ENCODE data around the gene ATRNL1.

DNA sequence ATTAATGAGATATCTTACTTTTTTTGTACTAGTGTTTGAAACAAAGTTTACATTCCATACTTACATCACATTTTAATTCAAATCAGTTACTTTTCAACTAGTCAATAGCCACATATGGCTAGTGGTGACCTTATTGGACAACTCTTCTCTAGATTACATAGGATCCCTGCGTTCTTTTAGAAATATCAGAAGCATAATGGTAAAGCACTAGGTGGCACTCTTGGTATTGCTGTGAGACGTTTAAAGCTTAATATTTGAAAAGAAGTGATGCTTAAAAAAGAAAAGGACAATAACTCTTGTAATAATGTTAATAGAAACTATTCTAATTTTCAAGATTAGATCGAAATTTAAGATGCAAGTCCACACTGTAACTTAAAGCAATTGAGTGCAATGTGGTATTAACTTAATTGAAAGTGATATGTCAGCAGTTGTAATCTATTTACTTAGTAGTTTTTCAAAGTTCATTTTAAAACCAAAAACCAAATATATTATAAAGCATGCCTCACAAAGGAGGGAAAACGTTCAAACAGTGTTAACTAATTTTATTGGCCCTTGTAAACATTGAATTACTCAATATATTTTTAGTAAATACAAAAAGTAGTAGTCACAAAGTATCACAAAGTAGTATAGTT, 339.1 kb downstream of the ATRNL1 start:
- TF ChIP-seq SUZ12 (IDR thresholded peaks at IDR 0.05) = no peak
- TF ChIP-seq SP1 (IDR thresholded peaks at IDR 0.05) = no peak
- TF ChIP-seq BHLHE40 (IDR thresholded peaks at IDR 0.05; ENCODE audit: borderline replicate concordance) = no peak
- TF ChIP-seq FOXK2 (IDR thresholded peaks at IDR 0.05) = no peak
- TF ChIP-seq, protein P1, sequence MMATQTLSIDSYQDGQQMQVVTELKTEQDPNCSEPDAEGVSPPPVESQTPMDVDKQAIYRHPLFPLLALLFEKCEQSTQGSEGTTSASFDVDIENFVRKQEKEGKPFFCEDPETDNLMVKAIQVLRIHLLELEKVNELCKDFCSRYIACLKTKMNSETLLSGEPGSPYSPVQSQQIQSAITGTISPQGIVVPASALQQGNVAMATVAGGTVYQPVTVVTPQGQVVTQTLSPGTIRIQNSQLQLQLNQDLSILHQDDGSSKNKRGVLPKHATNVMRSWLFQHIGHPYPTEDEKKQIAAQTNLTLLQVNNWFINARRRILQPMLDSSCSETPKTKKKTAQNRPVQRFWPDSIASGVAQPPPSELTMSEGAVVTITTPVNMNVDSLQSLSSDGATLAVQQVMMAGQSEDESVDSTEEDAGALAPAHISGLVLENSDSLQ (IDR thresholded peaks at IDR 0.05) = no peak
- TF ChIP-seq FOXA1 (IDR thresholded peaks at IDR 0.05) = no peak
- TF ChIP-seq ELF4 (IDR thresholded peaks at IDR 0.05) = no peak
- TF ChIP-seq L3MBTL2 (conservative IDR thresholded peaks at IDR 0.05) = no peak
